Mucosa of descending colon (tissue), 3 donors: Measurements from ENCODE around the gene PEAK1. TPM values are rescaled to one million over a fixed set of nuclear protein-coding genes. Genes with fewer than 3 reads are reported as not detected.

Experiments
- ATAC-seq: fragments of 200-7000 bp; cut with Tn5 transposase; one replicate; pipeline ENCODE4 v1.9.1; 2020; ENCODE audit warnings: mild to moderate bottlenecking, moderate library complexity
- DNase-seq, 3 donors: peaks; one replicate each; pipeline ENCODE4 v3.0.0-alpha.2; 2020
- H3K36me3 ChIP-seq: fragments of 200-600 bp; one replicate; pipeline ENCODE4 v1.8.0; 2021; ENCODE audit warnings: low read depth, mild to moderate bottlenecking
- H3K4me1 ChIP-seq: fragments of 200-600 bp; one replicate; pipeline ENCODE4 v1.8.0; 2021; ENCODE audit warnings: low read depth, mild to moderate bottlenecking
- H3K4me3 ChIP-seq: fragments of 200-600 bp; one replicate; pipeline ENCODE4 v1.8.0; 2021; ENCODE audit warnings: mild to moderate bottlenecking
- H3K9me3 ChIP-seq: fragments of 200-600 bp; one replicate; pipeline ENCODE4 v1.8.0; 2021; ENCODE audit warnings: mild to moderate bottlenecking
- intact Hi-C, 2 donors: fragments of 100-400 bp; cut with DNase I in 1 of 2; cut with micrococcal nuclease in 1 of 2; formaldehyde crosslinking; loops; one replicate each; pipeline versions ENCODE4 v1.11.0 to v1.11.1; 2022; cut with DNase I, micrococcal nuclease
- total RNA-seq, 3 donors: library from RNA; stranded (reverse); fragmentation: NEBNext Ultra II Directional in 2 of 3; extraction: Animal tissue kit (Norgen Biotek cat#: 25700) in 2 of 3; gene quantifications; one replicate each; pipeline versions ENCODE4 v1.2.1 to v1.2.4, GENCODE V29; 2021 to 2023
- TF ChIP-seq, protein P1 (sequence below): fragments of 200-600 bp; IDR thresholded peaks from one replicate; pipeline ENCODE4 v1.8.0; 2022; ENCODE audit warnings: antibody characterized with exemption, mild to moderate bottlenecking
- donor health status: DM: no; HTN: no; CAD: no; lungs with moderate emphysema.
- donor health status: DM: no; HTN: no; CAD: no.
- donor health status: DM: no; HTN: yes; CAD: no.

PEAK1 gene
- total RNA-seq, 3 donors from 2014 or later: 47.9 to 75.3 (median 65.7) TPM

GRCh38 chr15:77123854-77124253, 296.1 kb downstream of the PEAK1 start:
- TF ChIP-seq, protein P1, sequence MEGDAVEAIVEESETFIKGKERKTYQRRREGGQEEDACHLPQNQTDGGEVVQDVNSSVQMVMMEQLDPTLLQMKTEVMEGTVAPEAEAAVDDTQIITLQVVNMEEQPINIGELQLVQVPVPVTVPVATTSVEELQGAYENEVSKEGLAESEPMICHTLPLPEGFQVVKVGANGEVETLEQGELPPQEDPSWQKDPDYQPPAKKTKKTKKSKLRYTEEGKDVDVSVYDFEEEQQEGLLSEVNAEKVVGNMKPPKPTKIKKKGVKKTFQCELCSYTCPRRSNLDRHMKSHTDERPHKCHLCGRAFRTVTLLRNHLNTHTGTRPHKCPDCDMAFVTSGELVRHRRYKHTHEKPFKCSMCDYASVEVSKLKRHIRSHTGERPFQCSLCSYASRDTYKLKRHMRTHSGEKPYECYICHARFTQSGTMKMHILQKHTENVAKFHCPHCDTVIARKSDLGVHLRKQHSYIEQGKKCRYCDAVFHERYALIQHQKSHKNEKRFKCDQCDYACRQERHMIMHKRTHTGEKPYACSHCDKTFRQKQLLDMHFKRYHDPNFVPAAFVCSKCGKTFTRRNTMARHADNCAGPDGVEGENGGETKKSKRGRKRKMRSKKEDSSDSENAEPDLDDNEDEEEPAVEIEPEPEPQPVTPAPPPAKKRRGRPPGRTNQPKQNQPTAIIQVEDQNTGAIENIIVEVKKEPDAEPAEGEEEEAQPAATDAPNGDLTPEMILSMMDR: no peak
- ATAC-seq (no peak), DNase-seq (no peak)
- Histone ChIP-seq H3K9me3 (no peaks in the 10 kb centered on the region), H3K4me1 (no peaks in the 10 kb centered on the region), H3K36me3 (no peaks in the 10 kb centered on the region), H3K4me3 (no peak overlapping the region)
- intact Hi-C loops: no loop called here

- ATAC-seq (no peak), DNase-seq (no peak)
- Histone ChIP-seq H3K36me3 (no peaks in the 10 kb centered on the region), H3K4me3 (no peak overlapping the region), H3K9me3 (no peaks in the 10 kb centered on the region), H3K4me1 (no peaks in the 10 kb centered on the region)
- TF ChIP-seq, protein P1: no peak
- intact Hi-C loops: no loop called here
Observed at GRCh38 chr15:77122576-77122975, 297.3 kb downstream of the PEAK1 start.

- H3K9me3 ChIP-seq: no peaks in the 10 kb centered on the region
- no peak for DNase-seq
- intact Hi-C loops: no loop called here
- TF ChIP-seq, protein P1: no peak
- no peak overlapping the region for H3K4me3 ChIP-seq
- no peaks in the 10 kb centered on the region for H3K4me1 ChIP-seq
- no peaks in the 10 kb centered on the region for H3K36me3 ChIP-seq
- ATAC-seq: no peak
Observed at GRCh38 chr15:77121599-77121998, 298.3 kb downstream of the PEAK1 start.

DNA sequence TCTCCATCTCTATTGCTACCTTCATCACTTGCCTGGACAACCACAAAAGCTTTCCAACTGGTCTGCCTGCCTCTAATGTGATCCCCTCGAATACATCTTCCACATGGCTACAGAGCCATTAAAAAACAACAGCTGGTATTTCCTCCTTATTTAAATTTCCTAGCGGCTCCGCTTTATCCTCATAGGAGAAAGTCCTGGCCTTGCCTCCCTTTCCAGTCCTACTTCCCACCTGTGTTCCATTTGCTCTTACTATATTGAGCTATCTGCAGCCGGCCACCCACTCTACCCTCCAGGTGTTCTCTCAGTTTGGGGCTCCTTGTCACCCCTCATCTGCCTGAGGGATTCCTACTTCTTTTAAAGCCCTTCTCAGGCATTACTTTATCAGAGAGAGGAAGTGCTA, 299.3 kb downstream of the PEAK1 start:
- Histone ChIP-seq H3K36me3 (no peaks in the 10 kb centered on the region), H3K4me1 (peaks cover 9% of the 10 kb centered on the region), H3K4me3 (no peak overlapping the region), H3K9me3 (no peaks in the 10 kb centered on the region)
- intact Hi-C loops: no loop called here
- TF ChIP-seq, protein P1: no peak
- DNase-seq (no peak), ATAC-seq (no peak)

DNA sequence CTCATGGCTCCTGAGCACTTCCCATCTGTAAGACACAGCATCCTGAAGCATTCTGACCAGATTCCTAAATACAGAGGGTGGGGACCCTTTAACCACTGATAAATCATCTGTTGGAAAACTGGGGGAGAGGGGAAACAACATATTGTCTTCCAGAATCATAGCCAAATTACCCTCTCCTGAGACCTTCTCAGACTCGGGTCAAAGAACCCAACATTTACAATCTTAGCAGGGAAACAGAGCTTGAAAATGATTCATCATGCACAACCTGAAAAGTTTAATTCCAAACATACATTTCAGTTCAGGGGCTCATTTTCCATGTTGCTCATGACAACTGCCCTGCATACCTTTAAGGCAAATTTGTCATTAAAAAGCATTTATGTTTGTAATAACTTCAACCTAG, 300.5 kb downstream of the PEAK1 start:
- H3K9me3 ChIP-seq: no peaks in the 10 kb centered on the region
- TF ChIP-seq, protein P1: no peak
- H3K4me1 ChIP-seq: peaks cover 12% of the 10 kb centered on the region
- DNase-seq (no peak), ATAC-seq (no peak)
- intact Hi-C loops: loop anchor here (5.0 kb wide), 2 partner anchors 378 to 423 kb away; no protein-coding TSS in a partner anchor
- H3K36me3 ChIP-seq: no peaks in the 10 kb centered on the region
- H3K4me3 ChIP-seq: no peak overlapping the region

DNA sequence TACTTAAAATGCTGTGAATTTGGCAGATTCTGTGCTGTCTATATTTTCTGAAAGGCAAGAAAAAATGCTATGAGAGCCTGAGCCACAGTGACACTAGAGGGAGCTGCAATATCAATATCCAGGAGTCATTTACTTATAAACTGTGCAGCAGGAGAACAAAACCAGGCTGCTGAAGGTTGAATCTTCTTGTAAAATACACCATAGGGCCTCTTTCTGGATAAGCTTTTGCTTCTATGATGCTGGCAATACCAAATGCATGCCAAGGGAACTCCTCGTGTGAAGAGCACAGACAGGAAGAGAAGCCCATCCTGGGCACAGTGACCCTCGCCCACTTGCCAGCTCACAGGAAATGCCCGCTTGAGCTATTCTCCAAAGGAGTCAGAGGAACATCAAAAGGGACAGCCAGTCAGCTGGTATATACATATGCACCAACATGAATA, 301.0 kb downstream of the PEAK1 start:
- no peaks in the 10 kb centered on the region for H3K36me3 ChIP-seq
- peak in 1 of 3 donors; percentile 82 for DNase-seq
- TF ChIP-seq, protein P1: peak; percentile 50
- H3K9me3 ChIP-seq: no peaks in the 10 kb centered on the region
- ATAC-seq: peak; percentile 80
- peaks cover 12% of the 10 kb centered on the region for H3K4me1 ChIP-seq
- H3K4me3 ChIP-seq: no peak overlapping the region
- intact Hi-C loops: loop anchor here (5.0 kb wide), 2 partner anchors 378 to 423 kb away; no protein-coding TSS in a partner anchor
